H1 (cell line): ENCODE measurements around the gene MBD4. TPM values are rescaled to one million over a fixed set of nuclear protein-coding genes. Genes with fewer than 3 reads are reported as not detected.

Experiments used
- CTCF ChIA-PET: fragments of 300-600 bp; sonication (Branson Sonifier 250); formaldehyde crosslinking; loops from one replicate; lab custom pipeline; 2021; ENCODE audit not compliant: partially characterized antibody; lab: Charles Lee
- POLR2A ChIA-PET: fragments of 300-600 bp; sonication (Branson Sonifier 250); formaldehyde crosslinking; loops from one replicate; lab custom pipeline; 2021; ENCODE audit warnings: inconsistent platforms; ENCODE audit not compliant: partially characterized antibody; lab: Charles Lee
- DNase-seq, 2 experiments: peaks; one replicate each; pipeline versions ENCODE4 v3.0.0 to v3.0.0-alpha.2; 2010 to 2022; ENCODE audit warnings: low spot score in 2 of 2, low read depth in 1 of 2, mixed read lengths in 1 of 2
- FAIRE-seq: peaks from 2 replicates; lab custom pipeline; 2011; peaks lifted over from hg19 to GRCh38; lab: Jason Lieb, UNC
- H2AFZ ChIP-seq: 2 replicates; pipeline ENCODE4 v1.8.1; 2012; ENCODE audit warnings: low read length, inconsistent platforms
- H2AK5ac ChIP-seq: 2 replicates; pipeline ENCODE4 v1.6.1; 2013; ENCODE audit warnings: low read depth, low read length
- H2BK120ac ChIP-seq: replicated peaks from 2 replicates; pipeline ENCODE3; 2013; ENCODE audit warnings: low read depth, low read length, inconsistent platforms
- H2BK12ac ChIP-seq: 2 replicates; pipeline ENCODE4 v1.6.1; 2013; ENCODE audit warnings: low read depth, low read length
- H2BK15ac ChIP-seq: 2 replicates; pipeline ENCODE4 v1.6.1; 2013; ENCODE audit warnings: low read length
- H2BK20ac ChIP-seq: 2 replicates; pipeline ENCODE4 v1.6.1; 2013; ENCODE audit warnings: low read length
- H2BK5ac ChIP-seq: 2 replicates; pipeline ENCODE4 v1.6.1; 2013; ENCODE audit warnings: low read depth, low read length
- H3K14ac ChIP-seq: 2 replicates; pipeline ENCODE4 v1.6.1; 2013; ENCODE audit warnings: inconsistent platforms; ENCODE audit not compliant: insufficient read length
- H3K18ac ChIP-seq: 2 replicates; pipeline ENCODE4 v1.6.1; 2013; ENCODE audit warnings: low read length; ENCODE audit errors: extremely low read depth
- H3K23ac ChIP-seq: 2 replicates; pipeline ENCODE4 v1.6.1; 2013; ENCODE audit warnings: inconsistent platforms; ENCODE audit not compliant: insufficient read length
- H3K23me2 ChIP-seq: 2 replicates; pipeline ENCODE4 v1.6.1; 2013; ENCODE audit warnings: low read depth, low read length
- H3K27ac ChIP-seq: 2 replicates; pipeline ENCODE4 v1.6.1; 2011; ENCODE audit warnings: low read depth, low read length, inconsistent platforms
- H3K27me3 ChIP-seq, 4 experiments: replicated peaks in 1 of 4; 1 replicate in 1 of 4; 2 replicates in 3 of 4; pipeline versions ENCODE4 v1.6.1 to v1.8.1; 2011 to 2013; ENCODE audit warnings: low read length in 3 of 4, mild to moderate bottlenecking in 3 of 4, inconsistent platforms in 2 of 4, mixed read lengths in 2 of 4, moderate library complexity in 1 of 4; ENCODE audit not compliant: control insufficient read depth in 3 of 4, insufficient read depth in 3 of 4; ENCODE audit errors: extremely low read depth in 1 of 4
- H3K36me3 ChIP-seq, 4 experiments: 2 replicates each; pipeline versions ENCODE4 v1.6.1 to v1.8.1; 2011 to 2013; ENCODE audit warnings: mild to moderate bottlenecking in 4 of 4, low read length in 3 of 4, moderate library complexity in 2 of 4, control low read depth in 1 of 4, inconsistent platforms in 1 of 4; ENCODE audit not compliant: insufficient read depth in 4 of 4, control insufficient read depth in 2 of 4
- H3K4ac ChIP-seq: replicated peaks from 2 replicates; pipeline ENCODE3; 2013; ENCODE audit warnings: low read length, low read depth, mixed read lengths, inconsistent platforms; ENCODE audit not compliant: insufficient read length
- H3K4me1 ChIP-seq, 4 experiments: replicated peaks in 1 of 4; 1 replicate in 1 of 4; 2 replicates in 3 of 4; pipeline versions ENCODE4 v1.6.1 to v1.8.1; 2011 to 2013; ENCODE audit warnings: low read length in 3 of 4, inconsistent platforms in 2 of 4, mixed read lengths in 1 of 4; ENCODE audit not compliant: insufficient read depth in 4 of 4, control insufficient read depth in 3 of 4
- H3K4me2 ChIP-seq, 2 experiments: 2 replicates each; pipeline versions ENCODE4 v1.6.1 to v1.8.1; 2011 to 2013; ENCODE audit warnings: low read depth in 2 of 2, low read length in 2 of 2, control low read depth in 1 of 2, inconsistent platforms in 1 of 2, mild to moderate bottlenecking in 1 of 2; ENCODE audit not compliant: insufficient read depth in 1 of 2
- H3K4me3 ChIP-seq, 4 experiments: fragments of 200-600, 300-600 bp in 1 of 4; sonication (generic), shearing (Covaris generic), sonication (Bioruptor Twin) in 1 of 4; 2 replicates each; pipeline versions ENCODE4 v1.5.1 to v1.8.1; 2011 to 2016; ENCODE audit warnings: low read length in 4 of 4, low read depth in 3 of 4, control low read depth in 2 of 4, inconsistent platforms in 2 of 4, mild to moderate bottlenecking in 2 of 4, mixed read lengths in 1 of 4, moderate library complexity in 1 of 4; ENCODE audit not compliant: insufficient read depth in 2 of 4; ENCODE audit errors: extremely low read depth in 1 of 4
- H3K56ac ChIP-seq: replicated peaks from 2 replicates; pipeline ENCODE3; 2013; ENCODE audit warnings: low read depth, mild to moderate bottlenecking, mixed read lengths, low read length, inconsistent platforms; ENCODE audit not compliant: insufficient read length
- H3K79me1 ChIP-seq: 2 replicates; pipeline ENCODE4 v1.6.1; 2013; ENCODE audit warnings: low read depth, low read length, control low read depth
- H3K79me2 ChIP-seq, 2 experiments: 2 replicates each; pipeline versions ENCODE4 v1.6.1 to v1.8.1; 2012 to 2013; ENCODE audit warnings: low read length in 2 of 2, mild to moderate bottlenecking in 2 of 2, inconsistent platforms in 1 of 2; ENCODE audit not compliant: insufficient read depth in 2 of 2, control insufficient read depth in 1 of 2
- H3K9ac ChIP-seq, 4 experiments: replicated peaks in 1 of 4; 1 replicate in 1 of 4; 2 replicates in 3 of 4; pipeline versions ENCODE4 v1.6.1 to v1.8.1; 2011 to 2013; ENCODE audit warnings: low read depth in 3 of 4, low read length in 3 of 4, control low read depth in 2 of 4, mild to moderate bottlenecking in 2 of 4, moderate library complexity in 2 of 4, inconsistent platforms in 1 of 4; ENCODE audit errors: extremely low read depth in 1 of 4
- H3K9me3 ChIP-seq, 2 experiments: 2 replicates each; pipeline versions ENCODE4 v1.6.1 to v1.8.1; 2012 to 2013; ENCODE audit warnings: mild to moderate bottlenecking in 2 of 2, moderate library complexity in 2 of 2, control low read depth in 1 of 2, inconsistent platforms in 1 of 2, low read depth in 1 of 2, low read length in 1 of 2, mixed read lengths in 1 of 2; ENCODE audit not compliant: insufficient read depth in 2 of 2
- H4K20me1 ChIP-seq, 2 experiments: replicated peaks in 1 of 2; 2 replicates each; pipeline versions ENCODE3 to v1.8.1; 2011 to 2013; ENCODE audit warnings: inconsistent platforms in 2 of 2, low read length in 2 of 2, mild to moderate bottlenecking in 1 of 2; ENCODE audit not compliant: insufficient read depth in 2 of 2, control insufficient read depth in 1 of 2
- H4K5ac ChIP-seq: 2 replicates; pipeline ENCODE4 v1.6.1; 2013; ENCODE audit warnings: low read length, low read depth, mixed read lengths, inconsistent platforms; ENCODE audit not compliant: insufficient read length
- H4K8ac ChIP-seq: 2 replicates; pipeline ENCODE4 v1.8.0; 2013; ENCODE audit warnings: mild to moderate bottlenecking, moderate library complexity, low read length, inconsistent platforms; ENCODE audit not compliant: insufficient read depth; ENCODE audit errors: extremely low read depth
- H4K91ac ChIP-seq: replicated peaks from 2 replicates; pipeline ENCODE3; 2013; ENCODE audit warnings: low read length, mixed read lengths, inconsistent platforms; ENCODE audit not compliant: insufficient read length
- CBX5 ChIP-seq: fragments of 300-800, 300-1000 bp; sonication (generic); IDR thresholded peaks from 2 replicates; pipeline ENCODE4 v1.7.1; 2016; ENCODE audit warnings: antibody characterized with exemption, low read length, low read depth
- CHD2 ChIP-seq: IDR thresholded peaks from 2 replicates; pipeline ENCODE4 v1.6.1; 2012; ENCODE audit warnings: low read length, improper control_type of control experiment
- EGR1 ChIP-seq: IDR thresholded peaks from 2 replicates; pipeline ENCODE4 v1.6.1; 2011; ENCODE audit warnings: low read depth, low read length, borderline replicate concordance
- EP300 ChIP-seq, 2 experiments: IDR thresholded peaks; 1 replicate in 1 of 2; 2 replicates in 1 of 2; pipeline ENCODE4 v1.6.1; 2011 to 2012; ENCODE audit warnings: low read depth in 2 of 2, low read length in 2 of 2, mild to moderate bottlenecking in 2 of 2, borderline replicate concordance in 1 of 2, inconsistent platforms in 1 of 2, moderate library complexity in 1 of 2
- EZH2 ChIP-seq: fragments of 200-600 bp; sonication (generic); IDR thresholded peaks from 2 replicates; pipeline ENCODE4 v1.7.1; 2012; ENCODE audit warnings: low read depth, mild to moderate bottlenecking, moderate library complexity, low read length, inconsistent platforms; ENCODE audit not compliant: severe bottlenecking
- HDAC6 ChIP-seq: IDR thresholded peaks from one replicate; pipeline ENCODE4 v1.7.1; 2012; ENCODE audit warnings: low read depth, mild to moderate bottlenecking, inconsistent platforms, low read length, moderate library complexity
- PHF8 ChIP-seq: fragments of 200-600 bp; sonication (generic); conservative IDR thresholded peaks from 2 replicates; pipeline ENCODE4 v1.7.1; 2012; ENCODE audit warnings: low read depth, mild to moderate bottlenecking, inconsistent platforms, low read length, moderate library complexity
- TAF1 ChIP-seq: IDR thresholded peaks from 2 replicates; pipeline ENCODE4 v1.6.1; 2011; ENCODE audit warnings: mild to moderate bottlenecking, low read depth, low read length
- TCF12 ChIP-seq: IDR thresholded peaks from 2 replicates; pipeline ENCODE4 v1.6.1; 2011; ENCODE audit warnings: low read depth, mild to moderate bottlenecking, low read length
- WGBS, 2 experiments: shearing (Covaris generic) in 1 of 2; methylation state at CpG; one replicate each; pipeline versions ENCODE4 v1.1.6 to v1.1.7; 2013 to 2015; ENCODE audit warnings: low lambda C conversion rate in 2 of 2, mixed read lengths in 2 of 2, inconsistent platforms in 1 of 2, low coverage in 1 of 2, missing lambda C conversion rate in 1 of 2; ENCODE audit not compliant: insufficient replicate concordance in 2 of 2, insufficient coverage in 1 of 2, insufficient read length in 1 of 2; ENCODE audit errors: extremely low coverage in 1 of 2, missing lambda C conversion rate in 1 of 2; 5-methylcytosine and 5-hydroxymethylcytosine counted together
- polyA plus RNA-seq, 7 experiments: library from polyadenylated mRNA; depleted of rRNA in 3 of 7; stranded (reverse) in 5 of 7; unstranded in 2 of 7; fragments of >200 nt in 5 of 7; fragments of 200-250 nt in 2 of 7; gene quantifications; 1 replicate in 5 of 7; 2 replicates in 1 of 7; 4 replicates in 1 of 7; pipeline versions ENCODE4 v1.2.1 to v1.2.3, GENCODE V29; 2011 to 2013; ENCODE audit warnings: missing spikeins in 2 of 7, mixed read lengths in 2 of 7
- total RNA-seq: library from RNA; stranded (reverse); fragmentation: NEBNext Ultra II Directional; extraction: Animal tissue kit (Norgen Biotek cat#: 25700); gene quantifications from 2 replicates; pipeline ENCODE4 v1.2.1, GENCODE V29; 2021
- TF ChIP-seq, protein P1 (sequence below): IDR thresholded peaks from 2 replicates; pipeline ENCODE4 v1.6.1; 2012; ENCODE audit warnings: inconsistent platforms
- TF ChIP-seq, protein P2 (sequence below): IDR thresholded peaks from 2 replicates; pipeline ENCODE4 v1.6.1; 2011; ENCODE audit warnings: low read depth, mild to moderate bottlenecking, low read length; ENCODE audit not compliant: insufficient read depth
- TF ChIP-seq, protein P3 (sequence below): IDR thresholded peaks from 2 replicates; pipeline ENCODE4 v1.6.1; 2011; ENCODE audit warnings: low read length, improper control_type of control experiment

MBD4 gene
- total and polyA plus RNA-seq, 2 of the 8 experiments (the other 6 are each of a cell fraction or from before 2014, with no cell fraction given): 11.2 to 35.8 TPM

DNA sequence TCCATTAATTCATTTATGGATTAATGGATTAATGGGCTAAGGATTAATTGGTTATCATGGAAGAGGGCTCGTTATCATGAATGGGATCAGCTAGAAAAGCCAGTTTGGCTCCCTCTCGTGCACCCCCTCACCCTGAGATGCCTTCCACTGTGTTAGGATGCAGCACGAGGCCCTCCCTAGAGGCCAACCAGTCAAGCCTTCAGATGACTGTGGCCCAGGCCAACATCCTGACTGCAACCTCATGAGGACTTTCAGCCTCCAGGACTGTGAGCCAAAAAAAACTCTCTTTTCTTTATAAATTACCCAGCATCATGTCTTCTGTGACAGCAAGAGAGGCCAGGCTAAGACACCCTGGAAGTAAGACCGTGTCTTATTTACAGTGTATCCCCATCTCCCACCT lies 20.3 kb downstream of the MBD4 start:
- H3K27me3 ChIP-seq: peaks cover 0 to 5% (median 0%) of the 10 kb centered on the region in 4 experiments; a peak in 3 of 7 replicates
- FAIRE-seq: no peak
- H2AK5ac ChIP-seq: no peak overlapping the region
- no peak overlapping the region for H2BK5ac ChIP-seq
- H3K79me1 ChIP-seq: no peaks in the 10 kb centered on the region
- H3K4ac ChIP-seq: no peak overlapping the region
- H3K79me2 ChIP-seq: no peaks in the 10 kb centered on the region
- peaks cover 0 to 5% (median 0%) of the 10 kb centered on the region in 4 experiments; a peak in 4 of 7 replicates for H3K4me1 ChIP-seq
- no peak overlapping the region for H3K9ac ChIP-seq
- no peak overlapping the region for H2BK120ac ChIP-seq
- no peaks in the 10 kb centered on the region for H3K9me3 ChIP-seq
- no peak overlapping the region for H4K91ac ChIP-seq
- H3K4me2 ChIP-seq: no peak overlapping the region
- ChIA-PET CTCF (interaction anchor here (1.5 to 2.6 kb wide), 3 partner anchors 8 to 18 kb away, joined by 3 to 7 read pairs (median 7); partner anchors contain the start of gene EFCAB12), POLR2A (interaction anchor here (1.2 to 2.4 kb wide), 2 partner anchors 9 kb away, joined by 3 to 12 read pairs; partner anchors contain the start of gene EFCAB12)
- H4K20me1 ChIP-seq: peaks cover 0 to 3% of the 10 kb centered on the region in 2 experiments
- no peak overlapping the region for H2BK15ac ChIP-seq
- H4K5ac ChIP-seq: no peak overlapping the region
- no peak overlapping the region for H2BK20ac ChIP-seq
- no peak for DNase-seq
- no peak overlapping the region for H4K8ac ChIP-seq
- no peaks in the 10 kb centered on the region; the same call in 1 of the 2 replicates for H3K23me2 ChIP-seq
- H3K27ac ChIP-seq: no peak overlapping the region
- no peak overlapping the region for H3K56ac ChIP-seq
- H2AFZ ChIP-seq: no peak overlapping the region
- no peak overlapping the region for H2BK12ac ChIP-seq
- no peak overlapping the region for H3K18ac ChIP-seq
- WGBS, 2 experiments: 83% methylated on average over 4 of the region's 4 CpGs; no CpG with 5 or more reads in 1 of the 2 experiments
- no peaks in the 10 kb centered on the region; a peak in 1 of 8 replicates for H3K36me3 ChIP-seq
- H3K14ac ChIP-seq: no peak overlapping the region
- no peak overlapping the region for H3K23ac ChIP-seq
- no peak overlapping the region for H3K4me3 ChIP-seq
- TF ChIP-seq CHD2 (no peak), HDAC6 (no peak), TCF12 (no peak), EGR1 (no peak), TAF1 (no peak), CBX5 (no peak), EZH2 (no peak), PHF8 (no peak), EP300 (IDR thresholded peaks at IDR 0.05; ENCODE audit: borderline replicate concordance in 1 of 2, low read depth in 2 of 2, low read length in 2 of 2) (no peak)
- TF ChIP-seq, protein P1, sequence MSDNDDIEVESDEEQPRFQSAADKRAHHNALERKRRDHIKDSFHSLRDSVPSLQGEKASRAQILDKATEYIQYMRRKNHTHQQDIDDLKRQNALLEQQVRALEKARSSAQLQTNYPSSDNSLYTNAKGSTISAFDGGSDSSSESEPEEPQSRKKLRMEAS: no peak
- TF ChIP-seq, protein P2, sequence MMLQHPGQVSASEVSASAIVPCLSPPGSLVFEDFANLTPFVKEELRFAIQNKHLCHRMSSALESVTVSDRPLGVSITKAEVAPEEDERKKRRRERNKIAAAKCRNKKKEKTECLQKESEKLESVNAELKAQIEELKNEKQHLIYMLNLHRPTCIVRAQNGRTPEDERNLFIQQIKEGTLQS: no peak
- TF ChIP-seq, protein P3, sequence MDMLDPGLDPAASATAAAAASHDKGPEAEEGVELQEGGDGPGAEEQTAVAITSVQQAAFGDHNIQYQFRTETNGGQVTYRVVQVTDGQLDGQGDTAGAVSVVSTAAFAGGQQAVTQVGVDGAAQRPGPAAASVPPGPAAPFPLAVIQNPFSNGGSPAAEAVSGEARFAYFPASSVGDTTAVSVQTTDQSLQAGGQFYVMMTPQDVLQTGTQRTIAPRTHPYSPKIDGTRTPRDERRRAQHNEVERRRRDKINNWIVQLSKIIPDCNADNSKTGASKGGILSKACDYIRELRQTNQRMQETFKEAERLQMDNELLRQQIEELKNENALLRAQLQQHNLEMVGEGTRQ: no peak
